Esophagus muscularis mucosa (tissue), 4 donors: Measurements from ENCODE around the gene TP53. TPM values are rescaled to one million over a fixed set of nuclear protein-coding genes. Genes with fewer than 3 reads are reported as not detected.
A peak's percentile ranks its signal among the peaks of the same experiment; 100 is the strongest.

Experiments
- DNase-seq: peaks from one replicate; pipeline ENCODE4 v3.0.0-alpha.2; 2017; ENCODE audit errors: extremely low spot score
- H3K27ac ChIP-seq, 4 donors: fragments of 200-600 bp; sonication (generic); replicated peaks in 1 of 4; 1 replicate in 3 of 4; 2 replicates in 1 of 4; pipeline ENCODE4 v1.5.1; 2016 to 2019; ENCODE audit warnings: mild to moderate bottlenecking in 1 of 4
- H3K27me3 ChIP-seq, 4 donors: fragments of 200-600 bp; sonication (generic); one replicate each; pipeline versions ENCODE4 v1.5.1 to v1.6.0; 2016 to 2019
- H3K36me3 ChIP-seq, 4 donors: fragments of 200-600 bp; sonication (generic); one replicate each; pipeline ENCODE4 v1.5.1; 2016 to 2019
- H3K4me1 ChIP-seq, 4 donors: fragments of 200-600 bp; sonication (generic); one replicate each; pipeline ENCODE4 v1.5.1; 2016 to 2019
- H3K4me3 ChIP-seq, 4 donors: fragments of 200-600 bp; sonication (generic); 1 replicate in 2 of 4; 2 replicates in 2 of 4; pipeline ENCODE4 v1.5.1; 2016 to 2019; ENCODE audit warnings: mild to moderate bottlenecking in 4 of 4, moderate library complexity in 1 of 4
- H3K9me3 ChIP-seq, 4 donors: fragments of 200-600 bp; sonication (generic); 1 replicate in 3 of 4; 2 replicates in 1 of 4; pipeline ENCODE4 v1.5.1; 2016 to 2019
- CTCF ChIP-seq, 3 experiments: fragments of 200-600 bp in 2 of 3; fragments of 450-650 bp in 1 of 3; sonication (generic) in 2 of 3; IDR thresholded peaks; one replicate each; pipeline ENCODE4 v1.5.1; 2017 to 2019; ENCODE audit warnings: antibody characterized with exemption in 3 of 3, mild to moderate bottlenecking in 2 of 3, moderate library complexity in 1 of 3
- EP300 ChIP-seq: sonication (generic); formaldehyde crosslinking; IDR thresholded peaks from one replicate; pipeline ENCODE4 v1.6.1; 2017; ENCODE audit warnings: antibody characterized with exemption
- POLR2A ChIP-seq: fragments of 450-650 bp; IDR thresholded peaks from one replicate; pipeline ENCODE4 v1.6.1; 2017; ENCODE audit warnings: antibody characterized with exemption, moderate library complexity, mild to moderate bottlenecking, low read depth
- POLR2AphosphoS5 ChIP-seq, 2 donors: sonication (generic); formaldehyde crosslinking; IDR thresholded peaks; one replicate each; pipeline ENCODE4 v1.6.1; 2017; ENCODE audit warnings: antibody characterized with exemption in 2 of 2
- WGBS: methylation state at CpG from one replicate; pipeline ENCODE4 v1.1.5; 2018; 5-methylcytosine and 5-hydroxymethylcytosine counted together
- intact Hi-C: fragments of 100-400 bp; cut with DNase I; formaldehyde crosslinking; loops from one replicate; pipeline ENCODE4 v1.15.1; 2023
- total RNA-seq, 4 donors: library from RNA; depleted of rRNA; stranded (reverse); fragments of >200 nt; gene quantifications; one replicate each; pipeline versions ENCODE4 v1.1.0 to v1.2.1, GENCODE V29; 2016

TP53 gene
- total RNA-seq, 4 donors from 2014 or later = 14.9 to 18.3 (median 16.1) TPM

- Histone ChIP-seq H3K27ac (no peak overlapping the region), H3K4me1 (peaks cover 16 to 27% (median 22%) of the 10 kb centered on the region in 4 donors), H3K4me3 (no peak overlapping the region), H3K36me3 (peaks cover 0 to 5% (median 2%) of the 10 kb centered on the region in 4 donors), H3K27me3 (peaks cover 0 to 100% (median 43%) of the 10 kb centered on the region in 4 donors), H3K9me3 (no peaks in the 10 kb centered on the region)
- WGBS = 87% methylated on average over 16 of the region's 22 CpGs
- TF ChIP-seq CTCF (IDR thresholded peaks at IDR 0.05) (no peak), POLR2A (no peak), POLR2AphosphoS5 (IDR thresholded peaks at IDR 0.05) (no peak), EP300 (no peak)
- no peak for DNase-seq
- intact Hi-C loops = no loop called here
Observed at GRCh38 chr17:7707858-7708750, 20.8 kb upstream of the TP53 start.

DNA sequence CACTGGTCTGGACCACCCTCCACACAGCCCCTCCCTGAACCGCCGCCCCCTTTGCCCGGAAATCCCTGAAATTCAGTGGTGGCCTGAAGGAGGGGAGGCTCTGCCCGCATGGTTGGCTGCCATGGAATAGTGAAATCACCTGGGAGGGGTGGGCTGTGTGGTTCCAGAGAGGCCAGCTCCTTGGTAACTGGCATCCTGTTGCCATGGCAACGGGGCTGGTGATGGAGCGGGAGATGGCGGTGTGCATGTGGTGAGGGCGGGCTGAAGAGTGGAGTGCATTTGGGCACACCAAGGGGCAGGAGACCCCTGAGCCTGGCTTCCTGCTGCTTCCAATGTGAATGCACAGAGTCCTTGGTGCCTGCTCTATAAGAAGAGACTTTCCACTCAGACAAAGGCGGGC lies 20.2 kb upstream of the TP53 start:
- WGBS = 77% methylated on average over 5 of the region's 9 CpGs
- no peak for DNase-seq
- Histone ChIP-seq H3K27ac (no peak overlapping the region), H3K27me3 (peaks cover 0 to 100% (median 38%) of the 10 kb centered on the region in 4 donors), H3K4me1 (peaks cover 16 to 27% (median 22%) of the 10 kb centered on the region in 4 donors), H3K36me3 (peaks cover 5 to 11% (median 7%) of the 10 kb centered on the region in 4 donors), H3K9me3 (no peaks in the 10 kb centered on the region), H3K4me3 (no peak overlapping the region)
- TF ChIP-seq EP300 = no peak
- no peak for TF ChIP-seq POLR2A
- no peak for TF ChIP-seq CTCF (IDR thresholded peaks at IDR 0.05)
- TF ChIP-seq POLR2AphosphoS5 (IDR thresholded peaks at IDR 0.05) = no peak
- intact Hi-C loops = no loop called here

DNA sequence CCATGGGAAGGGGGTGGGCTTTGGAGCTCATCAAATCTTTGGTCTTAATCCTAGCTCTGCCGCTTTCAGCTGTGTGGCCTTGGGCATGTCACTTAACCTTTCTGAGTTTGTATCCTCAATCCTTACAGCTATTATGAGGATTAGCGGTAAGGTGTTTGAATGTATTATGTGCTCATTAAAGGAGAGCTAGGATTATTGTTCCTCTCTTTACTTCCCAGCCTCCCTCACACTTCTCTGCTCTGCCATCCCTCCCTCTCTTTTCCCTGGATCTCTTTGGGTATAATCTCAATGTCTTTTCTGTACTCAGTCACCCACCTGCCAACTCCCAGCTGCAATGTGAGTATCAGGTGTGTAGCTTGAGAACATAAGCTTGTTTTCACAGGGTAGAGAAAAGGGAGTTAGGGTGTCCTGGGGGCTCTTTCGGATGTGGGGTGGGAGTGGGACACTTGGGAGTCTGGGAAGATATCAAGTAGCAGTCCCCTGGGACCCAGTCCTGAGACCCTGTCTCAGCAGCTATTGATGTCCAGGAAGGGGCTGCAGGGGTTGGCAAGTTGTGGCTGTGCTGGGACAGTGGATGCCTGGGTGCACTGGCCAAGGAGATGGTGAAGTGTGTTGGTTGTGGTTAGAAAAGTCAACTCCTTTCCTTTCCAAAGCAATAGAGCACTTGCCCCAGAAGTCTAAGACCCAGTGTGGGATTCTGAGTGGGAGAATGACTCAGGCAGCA lies 19.5 kb upstream of the TP53 start:
- Histone ChIP-seq H3K36me3 (peaks cover 12 to 17% (median 14%) of the 10 kb centered on the region in 4 donors), H3K4me3 (no peak overlapping the region), H3K9me3 (no peaks in the 10 kb centered on the region), H3K27ac (no peak overlapping the region), H3K4me1 (peaks cover 16 to 27% (median 22%) of the 10 kb centered on the region in 4 donors), H3K27me3 (peaks cover 0 to 100% (median 32%) of the 10 kb centered on the region in 4 donors)
- no peak for DNase-seq
- WGBS = 95% methylated on average over 3 of the region's 3 CpGs
- intact Hi-C loops = no loop called here
- TF ChIP-seq POLR2AphosphoS5 (IDR thresholded peaks at IDR 0.05) (no peak), EP300 (no peak), CTCF (IDR thresholded peaks at IDR 0.05) (no peak), POLR2A (no peak)

DNA sequence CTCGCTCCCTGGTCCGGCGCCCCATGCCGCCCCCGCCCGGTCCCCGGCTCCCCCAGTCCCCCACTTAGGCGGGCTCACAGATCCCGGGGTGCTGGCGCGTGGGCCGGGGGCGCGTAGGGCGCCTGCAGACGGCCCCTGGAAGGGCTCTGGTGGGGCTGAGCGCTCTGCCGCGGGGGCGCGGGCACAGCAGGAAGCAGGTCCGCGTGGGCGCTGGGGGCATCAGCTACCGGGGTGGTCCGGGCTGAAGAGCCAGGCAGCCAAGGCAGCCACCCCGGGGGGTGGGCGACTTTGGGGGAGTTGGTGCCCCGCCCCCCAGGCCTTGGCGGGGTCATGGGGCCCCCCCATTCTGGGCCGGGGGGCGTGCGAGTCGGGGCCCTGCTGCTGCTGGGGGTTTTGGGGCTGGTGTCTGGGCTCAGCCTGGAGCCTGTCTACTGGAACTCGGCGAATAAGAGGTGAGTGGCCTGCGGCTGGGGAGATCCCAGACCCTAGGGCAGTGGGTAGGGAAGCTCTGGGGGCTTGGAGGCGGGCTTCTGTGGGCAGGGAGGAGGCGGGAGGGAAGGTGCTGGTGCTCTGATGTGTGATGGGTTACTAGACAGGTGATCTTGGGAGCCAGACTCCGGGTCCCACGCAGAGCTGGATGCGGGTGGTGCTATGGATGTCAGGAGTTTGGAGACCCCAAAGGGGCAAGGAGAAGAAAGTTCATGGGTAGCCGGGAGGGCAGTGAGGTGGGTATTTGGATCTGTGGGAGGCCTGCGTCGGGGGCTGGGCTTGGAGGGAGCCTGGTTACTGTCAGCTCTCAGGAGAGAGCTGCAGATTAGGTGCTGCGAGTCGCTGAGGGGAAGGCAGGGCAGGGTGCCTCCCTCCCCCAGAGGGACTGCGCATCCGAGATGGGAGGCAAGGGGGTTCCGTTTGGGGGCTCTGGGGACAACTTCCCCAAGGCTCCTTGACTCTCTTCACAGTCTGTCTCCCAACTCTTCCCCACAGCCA lies 18.3 kb upstream of the TP53 start:
- no peak for DNase-seq
- Histone ChIP-seq H3K36me3 (peaks cover 21 to 29% (median 26%) of the 10 kb centered on the region in 4 donors), H3K4me1 (peaks cover 16 to 27% (median 22%) of the 10 kb centered on the region in 4 donors), H3K4me3 (peak overlapping the region; percentile 40 to 55 (median 44)), H3K27me3 (peaks cover 0 to 100% (median 27%) of the 10 kb centered on the region in 4 donors), H3K27ac (no peak overlapping the region), H3K9me3 (no peaks in the 10 kb centered on the region)
- TF ChIP-seq POLR2A (no peak), POLR2AphosphoS5 (IDR thresholded peaks at IDR 0.05) (no peak), CTCF (IDR thresholded peaks at IDR 0.05) (no peak), EP300 (no peak)
- 6% methylated on average over 26 of the region's 50 CpGs for WGBS
- intact Hi-C loops = no loop called here
